ENCODE data around the gene GPATCH1.

Gene GPATCH1

DNA sequence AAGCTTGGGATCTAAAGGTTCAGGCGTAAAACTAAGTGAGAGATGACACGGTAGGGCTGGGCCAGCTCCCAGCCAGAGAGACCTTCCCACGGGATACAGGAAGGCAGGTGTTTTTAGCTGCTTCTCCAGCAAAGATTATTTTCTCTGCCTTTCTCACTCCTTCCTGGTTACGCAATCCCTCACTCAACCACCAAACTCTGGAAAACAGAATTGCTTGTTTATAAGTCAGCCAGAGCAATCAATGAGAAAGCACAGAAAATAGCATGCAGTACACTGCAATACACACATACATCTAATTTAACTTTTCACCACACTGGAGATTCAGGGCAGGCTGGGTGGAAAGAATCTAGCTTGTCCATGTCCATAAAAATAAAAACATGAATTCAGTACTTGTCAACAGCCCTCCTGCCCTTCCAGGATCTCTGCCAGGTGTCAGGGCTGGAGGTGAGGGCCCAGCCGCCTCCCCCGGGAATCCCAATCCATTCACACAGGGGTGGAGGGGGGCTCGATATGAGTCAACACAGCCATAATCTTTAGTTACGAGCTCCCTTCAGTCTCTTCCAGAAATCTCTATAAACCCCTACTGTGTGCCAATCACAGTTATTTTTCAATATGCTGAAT is 28.5 kb upstream of the GPATCH1 start:
- TF ChIP-seq, protein P1, sequence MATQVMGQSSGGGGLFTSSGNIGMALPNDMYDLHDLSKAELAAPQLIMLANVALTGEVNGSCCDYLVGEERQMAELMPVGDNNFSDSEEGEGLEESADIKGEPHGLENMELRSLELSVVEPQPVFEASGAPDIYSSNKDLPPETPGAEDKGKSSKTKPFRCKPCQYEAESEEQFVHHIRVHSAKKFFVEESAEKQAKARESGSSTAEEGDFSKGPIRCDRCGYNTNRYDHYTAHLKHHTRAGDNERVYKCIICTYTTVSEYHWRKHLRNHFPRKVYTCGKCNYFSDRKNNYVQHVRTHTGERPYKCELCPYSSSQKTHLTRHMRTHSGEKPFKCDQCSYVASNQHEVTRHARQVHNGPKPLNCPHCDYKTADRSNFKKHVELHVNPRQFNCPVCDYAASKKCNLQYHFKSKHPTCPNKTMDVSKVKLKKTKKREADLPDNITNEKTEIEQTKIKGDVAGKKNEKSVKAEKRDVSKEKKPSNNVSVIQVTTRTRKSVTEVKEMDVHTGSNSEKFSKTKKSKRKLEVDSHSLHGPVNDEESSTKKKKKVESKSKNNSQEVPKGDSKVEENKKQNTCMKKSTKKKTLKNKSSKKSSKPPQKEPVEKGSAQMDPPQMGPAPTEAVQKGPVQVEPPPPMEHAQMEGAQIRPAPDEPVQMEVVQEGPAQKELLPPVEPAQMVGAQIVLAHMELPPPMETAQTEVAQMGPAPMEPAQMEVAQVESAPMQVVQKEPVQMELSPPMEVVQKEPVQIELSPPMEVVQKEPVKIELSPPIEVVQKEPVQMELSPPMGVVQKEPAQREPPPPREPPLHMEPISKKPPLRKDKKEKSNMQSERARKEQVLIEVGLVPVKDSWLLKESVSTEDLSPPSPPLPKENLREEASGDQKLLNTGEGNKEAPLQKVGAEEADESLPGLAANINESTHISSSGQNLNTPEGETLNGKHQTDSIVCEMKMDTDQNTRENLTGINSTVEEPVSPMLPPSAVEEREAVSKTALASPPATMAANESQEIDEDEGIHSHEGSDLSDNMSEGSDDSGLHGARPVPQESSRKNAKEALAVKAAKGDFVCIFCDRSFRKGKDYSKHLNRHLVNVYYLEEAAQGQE (IDR thresholded peaks at IDR 0.05; ENCODE audit: insufficient read depth in 1 of 2, low read depth in 2 of 2, low read length in 2 of 2) = no peak
- TF ChIP-seq FOXP2 (optimal IDR thresholded peaks at IDR 0.05; ENCODE audit: borderline replicate concordance, extremely low read depth, extremely low read length, insufficient read depth) (no peak), POLR2AphosphoS5 (IDR thresholded peaks at IDR 0.05; ENCODE audit: low read depth, low read length) (no peak), TAF1 (IDR thresholded peaks at IDR 0.05; ENCODE audit: borderline replicate concordance, insufficient read depth, low read length) (no peak), SIN3A (IDR thresholded peaks at IDR 0.05; ENCODE audit: borderline replicate concordance, insufficient read depth, low read length) (no peak)

DNA sequence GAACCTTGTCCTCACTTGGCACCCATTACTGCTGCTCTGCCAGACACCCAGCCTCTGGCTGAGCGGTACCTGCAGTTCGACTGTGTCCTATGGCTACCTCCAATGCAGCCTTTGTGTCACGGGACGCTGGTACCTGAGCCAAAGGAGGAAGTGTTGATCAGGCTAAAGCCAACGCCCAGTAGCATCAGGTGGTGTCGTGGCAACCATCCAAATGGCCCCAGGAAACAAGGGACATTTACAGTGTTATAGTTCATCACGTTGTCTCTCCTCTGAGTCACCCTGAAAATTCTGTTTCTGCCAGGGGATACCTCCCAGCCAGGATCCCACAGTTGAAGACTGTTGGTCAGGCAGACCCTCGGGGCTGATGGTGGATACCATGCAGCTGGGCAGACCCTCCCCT is 26.4 kb upstream of the GPATCH1 start:
- TF ChIP-seq SIN3A (IDR thresholded peaks at IDR 0.05; ENCODE audit: borderline replicate concordance, insufficient read depth, low read length) (no peak), FOXP2 (optimal IDR thresholded peaks at IDR 0.05; ENCODE audit: borderline replicate concordance, extremely low read depth, extremely low read length, insufficient read depth) (no peak), POLR2AphosphoS5 (IDR thresholded peaks at IDR 0.05; ENCODE audit: low read depth, low read length) (no peak), TAF1 (IDR thresholded peaks at IDR 0.05; ENCODE audit: borderline replicate concordance, insufficient read depth, low read length) (no peak)
- TF ChIP-seq, protein P1 (IDR thresholded peaks at IDR 0.05; ENCODE audit: insufficient read depth in 1 of 2, low read depth in 2 of 2, low read length in 2 of 2) = no peak

DNA sequence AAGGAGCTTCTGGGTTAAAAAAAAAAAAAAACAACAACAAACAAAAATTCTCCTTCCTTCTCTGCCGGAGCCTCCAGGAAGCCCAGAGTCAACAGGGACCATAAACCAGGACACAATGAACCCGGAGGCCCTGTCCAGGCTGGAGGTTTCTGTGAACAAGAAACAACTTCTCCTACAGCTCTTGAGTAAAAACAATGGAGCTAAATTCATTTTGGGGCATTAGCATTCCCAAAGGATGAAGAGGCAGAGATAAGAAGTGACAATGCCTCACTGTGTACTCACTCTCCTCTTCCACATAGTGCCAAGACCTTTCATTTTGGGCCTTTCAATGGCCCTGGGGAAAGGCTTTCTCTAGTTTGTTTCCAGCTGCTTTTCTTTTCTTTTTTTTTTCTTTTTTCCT is 25.3 kb upstream of the GPATCH1 start:
- no peak for TF ChIP-seq POLR2AphosphoS5 (IDR thresholded peaks at IDR 0.05; ENCODE audit: low read depth, low read length)
- no peak for TF ChIP-seq SIN3A (IDR thresholded peaks at IDR 0.05; ENCODE audit: borderline replicate concordance, insufficient read depth, low read length)
- no peak for TF ChIP-seq TAF1 (IDR thresholded peaks at IDR 0.05; ENCODE audit: borderline replicate concordance, insufficient read depth, low read length)
- no peak for TF ChIP-seq FOXP2 (optimal IDR thresholded peaks at IDR 0.05; ENCODE audit: borderline replicate concordance, extremely low read depth, extremely low read length, insufficient read depth)
- TF ChIP-seq, protein P1 (IDR thresholded peaks at IDR 0.05; ENCODE audit: insufficient read depth in 1 of 2, low read depth in 2 of 2, low read length in 2 of 2) = no peak

DNA sequence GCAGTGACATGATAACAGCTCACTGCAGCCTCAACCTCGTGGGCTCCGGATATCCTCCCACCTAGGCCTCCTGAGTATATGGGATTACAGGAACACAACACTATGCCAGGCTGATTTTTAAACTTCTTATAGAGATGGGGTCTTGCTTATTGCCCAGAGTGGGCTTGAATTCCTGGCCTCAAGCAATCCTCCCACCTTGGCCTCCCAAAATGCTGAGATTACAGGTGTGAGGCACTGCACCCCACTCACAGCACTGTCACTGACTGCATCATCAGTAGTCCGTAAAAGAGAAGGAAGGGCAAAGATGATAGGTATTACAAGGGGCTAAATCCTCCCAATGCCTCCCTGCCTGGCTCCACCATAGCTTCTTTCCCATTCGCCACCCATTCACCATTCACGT is 20.4 kb upstream of the GPATCH1 start:
- TF ChIP-seq TAF1 (IDR thresholded peaks at IDR 0.05; ENCODE audit: borderline replicate concordance, insufficient read depth, low read length) (no peak), POLR2AphosphoS5 (IDR thresholded peaks at IDR 0.05; ENCODE audit: low read depth, low read length) (no peak), SIN3A (IDR thresholded peaks at IDR 0.05; ENCODE audit: borderline replicate concordance, insufficient read depth, low read length) (no peak), FOXP2 (optimal IDR thresholded peaks at IDR 0.05; ENCODE audit: borderline replicate concordance, extremely low read depth, extremely low read length, insufficient read depth) (no peak)
- TF ChIP-seq, protein P1 (IDR thresholded peaks at IDR 0.05; ENCODE audit: insufficient read depth in 1 of 2, low read depth in 2 of 2, low read length in 2 of 2) = no peak
